ENCODE data around the gene TNFRSF1B.
A peak's percentile ranks its signal among the peaks of the same experiment; 100 is the strongest.

Gene TNFRSF1B

GRCh38 chr1:12166834-12167492, at the start of gene TNFRSF1B:
TSS of gene TNFRSF1B (plus strand) at chr1:12166991. CDS start at chr1:12167092, 101 bp downstream.
- peak in 1 of 2 experiments; percentile 37 for DNase-seq

GRCh38 chr1:12121212-12122003, 45.4 kb upstream of the TNFRSF1B start:
- no peak for DNase-seq

GRCh38 chr1:12123172-12123571, 43.6 kb upstream of the TNFRSF1B start:
- no peak for DNase-seq

GRCh38 chr1:12124693-12125421, 41.9 kb upstream of the TNFRSF1B start:
- DNase-seq = peak in 1 of 2 experiments; percentile 62

- no peak for DNase-seq
These were observed 41.1 kb upstream of the TNFRSF1B start for GRCh38 chr1:12125422-12126355.

- no peak for DNase-seq
These were observed 40.0 kb upstream of the TNFRSF1B start for GRCh38 chr1:12126781-12127180.

- no peak for DNase-seq
These were observed 39.5 kb upstream of the TNFRSF1B start for GRCh38 chr1:12127206-12127810.

- no peak for DNase-seq
These were observed 38.7 kb upstream of the TNFRSF1B start for GRCh38 chr1:12128120-12128519.

GRCh38 chr1:12129624-12130023, 37.2 kb upstream of the TNFRSF1B start:
- DNase-seq = no peak

GRCh38 chr1:12130466-12131130, 36.2 kb upstream of the TNFRSF1B start:
- DNase-seq = no peak

- no peak for DNase-seq
These were observed 34.7 kb upstream of the TNFRSF1B start for GRCh38 chr1:12132078-12132477.

GRCh38 chr1:12134716-12135115, 32.1 kb upstream of the TNFRSF1B start:
- no peak for DNase-seq

- DNase-seq = no peak
These were observed 31.2 kb upstream of the TNFRSF1B start for GRCh38 chr1:12135612-12136011.

GRCh38 chr1:12136916-12137610, 29.7 kb upstream of the TNFRSF1B start:
- no peak for DNase-seq

GRCh38 chr1:12138196-12139168, 28.3 kb upstream of the TNFRSF1B start:
- no peak for DNase-seq

GRCh38 chr1:12140016-12140415, 26.8 kb upstream of the TNFRSF1B start:
- DNase-seq = no peak

GRCh38 chr1:12140515-12141162, 26.2 kb upstream of the TNFRSF1B start:
- no peak for DNase-seq

- no peak for DNase-seq
These were observed 25.5 kb upstream of the TNFRSF1B start for GRCh38 chr1:12141163-12141850.

Measured in NCI-H526 (cell line).